ENCODE measurements around the gene GNAQ. TPM values are rescaled to one million over a fixed set of nuclear protein-coding genes. Genes with fewer than 3 reads are reported as not detected.

The GNAQ gene
- total RNA-seq, 2 experiments from 2014 or later = 22.4 to 22.7 TPM

GRCh38 chr9:77680581-77680980 lies 351.0 kb downstream of the GNAQ start:
- H3K36me3 Mint-ChIP-seq = no peaks in the 10 kb centered on the region
- H3K9me3 Mint-ChIP-seq = peaks cover 3% of the 10 kb centered on the region
- no peaks in the 10 kb centered on the region for H3K27me3 Mint-ChIP-seq
- H3K4me3 Mint-ChIP-seq = no peak overlapping the region
- no peak for DNase-seq
- no peaks in the 10 kb centered on the region for H3K4me1 Mint-ChIP-seq
- no peak overlapping the region for H3K27ac Mint-ChIP-seq

GRCh38 chr9:77679661-77680368 lies 351.8 kb downstream of the GNAQ start:
- no peak overlapping the region for H3K27ac Mint-ChIP-seq
- no peak overlapping the region for H3K4me3 Mint-ChIP-seq
- no peak for DNase-seq
- H3K36me3 Mint-ChIP-seq = no peaks in the 10 kb centered on the region
- H3K27me3 Mint-ChIP-seq = no peaks in the 10 kb centered on the region
- peaks cover 3% of the 10 kb centered on the region for H3K9me3 Mint-ChIP-seq
- no peaks in the 10 kb centered on the region for H3K4me1 Mint-ChIP-seq

GRCh38 chr9:77679088-77679487 lies 352.5 kb downstream of the GNAQ start:
- Mint-ChIP-seq H3K4me1 (no peaks in the 10 kb centered on the region), H3K27ac (no peak overlapping the region), H3K9me3 (peaks cover 3% of the 10 kb centered on the region), H3K27me3 (no peaks in the 10 kb centered on the region), H3K36me3 (no peaks in the 10 kb centered on the region), H3K4me3 (no peak overlapping the region)
- DNase-seq = no peak

GRCh38 chr9:77677957-77678535 lies 353.6 kb downstream of the GNAQ start:
- H3K27ac Mint-ChIP-seq = no peak overlapping the region
- no peaks in the 10 kb centered on the region for H3K36me3 Mint-ChIP-seq
- DNase-seq = no peak
- H3K27me3 Mint-ChIP-seq = no peaks in the 10 kb centered on the region
- no peak overlapping the region for H3K4me3 Mint-ChIP-seq
- H3K4me1 Mint-ChIP-seq = no peaks in the 10 kb centered on the region
- no peaks in the 10 kb centered on the region for H3K9me3 Mint-ChIP-seq

GRCh38 chr9:77677397-77677796 lies 354.2 kb downstream of the GNAQ start:
- Mint-ChIP-seq H3K36me3 (no peaks in the 10 kb centered on the region), H3K27ac (no peak overlapping the region), H3K4me1 (no peaks in the 10 kb centered on the region), H3K27me3 (no peaks in the 10 kb centered on the region), H3K4me3 (no peak overlapping the region), H3K9me3 (no peaks in the 10 kb centered on the region)
- DNase-seq = no peak

- H3K36me3 Mint-ChIP-seq = no peaks in the 10 kb centered on the region
- H3K4me3 Mint-ChIP-seq = no peak overlapping the region
- no peak for DNase-seq
- H3K4me1 Mint-ChIP-seq = no peaks in the 10 kb centered on the region
- H3K9me3 Mint-ChIP-seq = no peaks in the 10 kb centered on the region
- no peak overlapping the region for H3K27ac Mint-ChIP-seq
- H3K27me3 Mint-ChIP-seq = no peaks in the 10 kb centered on the region
Measured at GRCh38 chr9:77673941-77674791, 357.4 kb downstream of the GNAQ start.

- no peak overlapping the region for H3K27ac Mint-ChIP-seq
- no peaks in the 10 kb centered on the region for H3K27me3 Mint-ChIP-seq
- H3K9me3 Mint-ChIP-seq = no peaks in the 10 kb centered on the region
- H3K36me3 Mint-ChIP-seq = no peaks in the 10 kb centered on the region
- DNase-seq = no peak
- no peaks in the 10 kb centered on the region for H3K4me1 Mint-ChIP-seq
- no peak overlapping the region for H3K4me3 Mint-ChIP-seq
Measured at GRCh38 chr9:77672183-77672582, 359.4 kb downstream of the GNAQ start.

- no peaks in the 10 kb centered on the region for H3K9me3 Mint-ChIP-seq
- no peaks in the 10 kb centered on the region for H3K36me3 Mint-ChIP-seq
- no peak for DNase-seq
- H3K4me3 Mint-ChIP-seq = no peak overlapping the region
- peaks cover 3% of the 10 kb centered on the region for H3K27me3 Mint-ChIP-seq
- H3K27ac Mint-ChIP-seq = no peak overlapping the region
- H3K4me1 Mint-ChIP-seq = no peaks in the 10 kb centered on the region
Measured at GRCh38 chr9:77667151-77667550, 364.5 kb downstream of the GNAQ start.

Other genes with a start within 250 kb of the GNAQ start
- gene CEP78, start 204.3 kb upstream of the GNAQ start, total RNA-seq = 10 to 100 TPM; 41.1 to 41.8 TPM